ENCODE data around the gene COL26A1.

DNA sequence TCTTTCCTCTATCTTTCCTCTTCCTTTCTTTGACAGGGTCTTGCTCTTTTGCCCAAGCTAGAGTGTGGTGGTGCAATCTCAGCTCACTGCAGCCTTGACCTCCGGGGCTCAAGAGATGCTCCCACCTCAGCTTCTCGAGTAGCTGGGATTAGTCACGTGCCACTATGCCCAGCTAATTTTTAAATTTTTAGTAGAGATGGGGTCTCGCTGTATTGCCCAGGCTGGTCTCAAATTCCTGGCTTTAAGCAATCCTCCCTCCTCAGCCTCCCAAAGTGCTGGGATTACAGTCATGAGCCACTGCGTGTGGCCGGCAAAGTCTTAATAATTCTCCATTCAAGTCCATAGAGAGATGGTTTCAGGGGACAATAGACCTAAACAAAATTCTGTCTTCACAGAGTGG lies 40.2 kb downstream of the COL26A1 start:
- TF ChIP-seq, protein P1, sequence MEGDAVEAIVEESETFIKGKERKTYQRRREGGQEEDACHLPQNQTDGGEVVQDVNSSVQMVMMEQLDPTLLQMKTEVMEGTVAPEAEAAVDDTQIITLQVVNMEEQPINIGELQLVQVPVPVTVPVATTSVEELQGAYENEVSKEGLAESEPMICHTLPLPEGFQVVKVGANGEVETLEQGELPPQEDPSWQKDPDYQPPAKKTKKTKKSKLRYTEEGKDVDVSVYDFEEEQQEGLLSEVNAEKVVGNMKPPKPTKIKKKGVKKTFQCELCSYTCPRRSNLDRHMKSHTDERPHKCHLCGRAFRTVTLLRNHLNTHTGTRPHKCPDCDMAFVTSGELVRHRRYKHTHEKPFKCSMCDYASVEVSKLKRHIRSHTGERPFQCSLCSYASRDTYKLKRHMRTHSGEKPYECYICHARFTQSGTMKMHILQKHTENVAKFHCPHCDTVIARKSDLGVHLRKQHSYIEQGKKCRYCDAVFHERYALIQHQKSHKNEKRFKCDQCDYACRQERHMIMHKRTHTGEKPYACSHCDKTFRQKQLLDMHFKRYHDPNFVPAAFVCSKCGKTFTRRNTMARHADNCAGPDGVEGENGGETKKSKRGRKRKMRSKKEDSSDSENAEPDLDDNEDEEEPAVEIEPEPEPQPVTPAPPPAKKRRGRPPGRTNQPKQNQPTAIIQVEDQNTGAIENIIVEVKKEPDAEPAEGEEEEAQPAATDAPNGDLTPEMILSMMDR (IDR thresholded peaks at IDR 0.05 in 4 of 5, conservative IDR thresholded peaks at IDR 0.05 in 1 of 5): no peak
- no peak for TF ChIP-seq POLR2A (IDR thresholded peaks at IDR 0.05)

Data from gastrocnemius medialis (tissue), 4 donors.